ENCODE data around the gene ENTPD8.

GRCh38 chr9:137476856-137477255, 35.7 kb upstream of the ENTPD8 start:
- TF ChIP-seq CTCF (IDR thresholded peaks at IDR 0.05): no peak
- no peak for TF ChIP-seq POLR2A (IDR thresholded peaks at IDR 0.05)

Data from lower leg skin (tissue), 3 donors.